Breast epithelium (tissue), 3 donors: ENCODE data around the gene MLLT10.
A peak's percentile ranks its signal among the peaks of the same experiment; 100 is the strongest.

Experiments used
- POLR2A ChIP-seq: fragments of 450-650 bp; IDR thresholded peaks from one replicate; pipeline ENCODE4 v1.6.1; 2016; ENCODE audit warnings: antibody characterized with exemption, mild to moderate bottlenecking, moderate library complexity
- TF ChIP-seq, protein P1 (sequence below), 3 donors: fragments of 450-650 bp; IDR thresholded peaks; one replicate each; pipeline ENCODE4 v1.5.1; 2016 to 2017; ENCODE audit warnings: antibody characterized with exemption in 3 of 3, mild to moderate bottlenecking in 3 of 3, moderate library complexity in 3 of 3

DNA sequence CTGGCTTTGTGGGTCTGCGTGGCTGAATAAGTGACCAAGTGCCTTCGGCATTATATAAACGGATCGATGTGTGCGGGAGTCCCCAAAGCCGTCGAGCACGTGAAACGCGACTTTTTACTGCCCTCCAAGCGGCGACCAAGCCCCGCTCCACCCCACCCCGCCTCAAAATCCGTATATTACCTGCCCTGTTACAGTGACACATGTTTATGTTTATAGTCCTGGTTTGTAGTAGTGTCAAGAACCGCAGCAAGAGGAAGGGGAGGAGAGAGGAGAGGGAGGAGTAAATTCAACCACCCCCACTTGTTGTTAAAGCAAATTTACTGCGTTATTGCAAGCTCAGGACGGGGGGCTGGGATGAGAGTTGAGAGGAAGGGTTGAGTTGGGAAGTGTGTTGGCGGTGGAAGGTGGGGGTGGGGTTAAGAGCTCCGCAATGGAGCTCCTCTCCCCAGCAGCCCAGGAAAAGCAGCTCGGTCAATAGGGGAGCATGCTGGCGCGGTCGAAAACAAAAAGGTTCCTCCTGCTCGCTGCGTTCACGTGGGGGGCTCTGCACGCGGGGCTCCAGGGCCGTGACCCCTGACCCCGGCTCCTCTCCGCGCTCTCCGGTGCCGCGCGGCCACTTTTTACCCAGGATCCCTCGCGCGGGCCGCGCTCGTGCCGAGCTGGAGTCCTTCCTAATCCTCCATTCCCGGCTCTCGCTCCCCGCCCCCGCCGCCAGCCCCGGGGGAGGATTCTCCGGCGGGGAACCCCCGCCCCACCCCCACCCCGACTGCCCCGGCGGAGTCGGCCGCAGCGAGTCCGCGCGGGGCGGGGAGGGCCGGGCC, 8.5 kb upstream of the MLLT10 start, which contains the start of gene SKIDA1:
- TF ChIP-seq, protein P1, sequence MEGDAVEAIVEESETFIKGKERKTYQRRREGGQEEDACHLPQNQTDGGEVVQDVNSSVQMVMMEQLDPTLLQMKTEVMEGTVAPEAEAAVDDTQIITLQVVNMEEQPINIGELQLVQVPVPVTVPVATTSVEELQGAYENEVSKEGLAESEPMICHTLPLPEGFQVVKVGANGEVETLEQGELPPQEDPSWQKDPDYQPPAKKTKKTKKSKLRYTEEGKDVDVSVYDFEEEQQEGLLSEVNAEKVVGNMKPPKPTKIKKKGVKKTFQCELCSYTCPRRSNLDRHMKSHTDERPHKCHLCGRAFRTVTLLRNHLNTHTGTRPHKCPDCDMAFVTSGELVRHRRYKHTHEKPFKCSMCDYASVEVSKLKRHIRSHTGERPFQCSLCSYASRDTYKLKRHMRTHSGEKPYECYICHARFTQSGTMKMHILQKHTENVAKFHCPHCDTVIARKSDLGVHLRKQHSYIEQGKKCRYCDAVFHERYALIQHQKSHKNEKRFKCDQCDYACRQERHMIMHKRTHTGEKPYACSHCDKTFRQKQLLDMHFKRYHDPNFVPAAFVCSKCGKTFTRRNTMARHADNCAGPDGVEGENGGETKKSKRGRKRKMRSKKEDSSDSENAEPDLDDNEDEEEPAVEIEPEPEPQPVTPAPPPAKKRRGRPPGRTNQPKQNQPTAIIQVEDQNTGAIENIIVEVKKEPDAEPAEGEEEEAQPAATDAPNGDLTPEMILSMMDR (IDR thresholded peaks at IDR 0.05), result no peak
- peak; percentile 25 for TF ChIP-seq POLR2A
